K562 (cell line): ENCODE measurements around the gene KIF17. TPM values are rescaled to one million over a fixed set of nuclear protein-coding genes. Genes with fewer than 3 reads are reported as not detected.

ENCODE experiments used
- ATAC-seq: fragments of 200-7000 bp; cut with Tn5 transposase; 3 replicates; pipeline ENCODE4 v1.9.1; 2020; ENCODE audit warnings: moderate library complexity
- BruUV-seq: library from RNA; stranded (reverse); fragments of 400-500 nt; replicated peaks from 2 replicates; lab custom pipeline; 2021; lab: Mats Ljungman, UMichigan
- CTCF ChIA-PET: fragments of 300-600 bp; formaldehyde crosslinking; extraction: SDS; loops from one replicate; lab custom pipeline; 2021; ENCODE audit warnings: low intra/inter-chr PET ratio; lab: Yijun Ruan, JAX
- POLR2A ChIA-PET: fragments of 300-600, 350-650 bp; sonication (Branson Sonifier 250); formaldehyde crosslinking; extraction: SDS; loops from one replicate; lab custom pipeline; 2021; ENCODE audit warnings: antibody characterized with exemption, inconsistent platforms; lab: Yijun Ruan, JAX
- DNase-seq, 4 experiments: peaks; one replicate each; pipeline versions ENCODE4 v3.0.0 to v3.0.0-alpha.2; 2011 to 2018; ENCODE audit warnings: low spot score in 3 of 4, mixed read lengths in 3 of 4; ENCODE audit errors: extremely low read depth in 1 of 4
- FAIRE-seq: peaks from 2 replicates; lab custom pipeline; 2011; peaks lifted over from hg19 to GRCh38; lab: Jason Lieb, UNC
- H2AFZ ChIP-seq: 2 replicates; pipeline ENCODE4 v1.6.0; 2011; ENCODE audit warnings: low read depth, low read length, control low read depth, inconsistent platforms
- H3K27ac ChIP-seq: fragments of 200-600 bp; 3 replicates; pipeline ENCODE4 v1.8.0; 2011; ENCODE audit warnings: low read depth, mild to moderate bottlenecking, control low read depth, inconsistent platforms, low read length, moderate library complexity, mixed read lengths; ENCODE audit errors: extremely low read depth
- H3K27me3 ChIP-seq, 2 experiments: fragments of 300-600 bp in 1 of 2; 2 replicates in 1 of 2; 3 replicates in 1 of 2; pipeline versions ENCODE4 v1.6.0 to v1.8.0; 2011; ENCODE audit warnings: inconsistent platforms in 2 of 2, low read length in 2 of 2, mild to moderate bottlenecking in 1 of 2, mixed read lengths in 1 of 2, moderate library complexity in 1 of 2; ENCODE audit not compliant: control insufficient read depth in 2 of 2, insufficient read depth in 2 of 2
- H3K36me3 ChIP-seq: fragments of 300-600 bp; 3 replicates; pipeline ENCODE4 v1.8.0; 2011; ENCODE audit warnings: mild to moderate bottlenecking, low read length, inconsistent platforms; ENCODE audit not compliant: control insufficient read depth, insufficient read depth
- H3K4me1 ChIP-seq, 2 experiments: fragments of 200-600 bp in 1 of 2; replicated peaks in 1 of 2; 2 replicates in 1 of 2; 3 replicates in 1 of 2; pipeline versions ENCODE4 v1.5.1 to v1.8.0; 2011; ENCODE audit warnings: inconsistent platforms in 2 of 2, low read length in 2 of 2, mild to moderate bottlenecking in 1 of 2, mixed read lengths in 1 of 2, moderate library complexity in 1 of 2; ENCODE audit not compliant: control insufficient read depth in 2 of 2, insufficient read depth in 2 of 2
- H3K4me2 ChIP-seq: 2 replicates; pipeline ENCODE4 v1.6.1; 2011; ENCODE audit warnings: low read length, control low read depth, inconsistent platforms, mixed read lengths; ENCODE audit not compliant: insufficient read depth
- H3K4me3 ChIP-seq: fragments of 200-600 bp; sonication (generic), shearing (Covaris generic); 2 replicates; pipeline ENCODE4 v1.5.1; 2016; ENCODE audit warnings: control low read depth, inconsistent platforms
- H3K79me2 ChIP-seq: fragments of 200-600 bp; 3 replicates; pipeline ENCODE4 v1.8.0; 2011; ENCODE audit warnings: low read length, inconsistent platforms; ENCODE audit not compliant: control insufficient read depth, insufficient read depth
- H3K9ac ChIP-seq, 2 experiments: 2 replicates each; pipeline versions ENCODE4 v1.6.0 to v1.6.1; 2011; ENCODE audit warnings: low read depth in 2 of 2, low read length in 2 of 2, control low read depth in 1 of 2, inconsistent platforms in 1 of 2, mild to moderate bottlenecking in 1 of 2, mixed read lengths in 1 of 2; ENCODE audit not compliant: insufficient read depth in 1 of 2
- H3K9me1 ChIP-seq: one replicate; pipeline ENCODE4 v1.6.0; 2011; ENCODE audit warnings: inconsistent platforms, mild to moderate bottlenecking, low read length, moderate library complexity; ENCODE audit not compliant: control insufficient read depth, insufficient read depth
- H3K9me3 ChIP-seq: replicated peaks from 2 replicates; pipeline ENCODE4 v1.5.1; 2011; ENCODE audit warnings: low read depth, low read length, inconsistent platforms; ENCODE audit not compliant: control insufficient read depth, insufficient read depth
- H4K20me1 ChIP-seq: replicated peaks from 2 replicates; pipeline ENCODE4 v1.6.1; 2011; ENCODE audit warnings: low read length, inconsistent platforms, mixed read lengths; ENCODE audit not compliant: control insufficient read depth, insufficient read depth
- CBX8 ChIP-seq: fragments of 200-600 bp; sonication (generic); IDR thresholded peaks from 2 replicates; pipeline ENCODE4 v1.6.1; 2012; ENCODE audit warnings: borderline replicate concordance, mixed run types, low read depth, mild to moderate bottlenecking, moderate library complexity, mixed read lengths, low read length, control low read depth, inconsistent platforms; ENCODE audit not compliant: poor library complexity, severe bottlenecking; ENCODE audit errors: extremely low read depth
- EGR1 ChIP-seq: fragments of 450-650 bp; conservative IDR thresholded peaks from 2 replicates; pipeline ENCODE4 v1.6.1; 2017; ENCODE audit warnings: mild to moderate bottlenecking
- GABPB2 ChIP-seq: fragments of 250-450 bp; sonication (Bioruptor Pico); conservative IDR thresholded peaks from 2 replicates; pipeline ENCODE4 v1.5.1; 2021; ENCODE audit warnings: mild to moderate bottlenecking
- KLF16 ChIP-seq: IDR thresholded peaks from 2 replicates; pipeline ENCODE4 v1.6.1; 2016; ENCODE audit warnings: antibody characterized with exemption
- NR1H2 ChIP-seq: sonication (generic); formaldehyde crosslinking; IDR thresholded peaks from 2 replicates; pipeline ENCODE4 v1.4.0; 2020; ENCODE audit warnings: mild to moderate bottlenecking, missing genetic modification reagents
- SMARCA4 ChIP-seq: fragments of 450-650 bp; IDR thresholded peaks from 2 replicates; pipeline ENCODE4 v1.6.1; 2016
- VEZF1 ChIP-seq: fragments of 200-800 bp; sonication (Bioruptor generic); IDR thresholded peaks from 2 replicates; pipeline ENCODE4 v1.6.1; 2017; ENCODE audit warnings: missing genetic modification characterization, missing compliant biosample characterization
- ZBTB49 ChIP-seq: sonication (generic); formaldehyde crosslinking; IDR thresholded peaks from 2 replicates; pipeline ENCODE4 v1.8.0; 2022; ENCODE audit warnings: missing genetic modification reagents, mild to moderate bottlenecking, borderline replicate concordance
- WGBS: fragments of 100-300 bp; shearing (Covaris generic); methylation state at CpG from one replicate; pipeline ENCODE4 v1.1.6; 2016; ENCODE audit warnings: low coverage, mixed read lengths; ENCODE audit not compliant: insufficient coverage; ENCODE audit errors: missing lambda C conversion rate; 5-methylcytosine and 5-hydroxymethylcytosine counted together
- in situ Hi-C: fragments of 300-500 bp; cut with MboI; formaldehyde crosslinking; loops from 4 replicates; pipeline ENCODE4 v1.15.0; 2018; ENCODE audit warnings: inconsistent platforms, mixed read lengths
- intact Hi-C: fragments of 100-400 bp; cut with micrococcal nuclease; formaldehyde crosslinking; loops from 2 replicates; pipeline ENCODE4 v1.14.2; 2022
- polyA plus RNA-seq, 8 experiments: library from polyadenylated mRNA; depleted of rRNA in 4 of 8; stranded (reverse) in 5 of 8; unstranded in 3 of 8; fragments of >200 nt; fragmentation: Nextera tagmentation in 2 of 8; fragmentation: Illumina TruSeq in 1 of 8; extraction: Ambion mirVana in 2 of 8; extraction: Trizol in 1 of 8; gene quantifications; 2 replicates each; pipeline versions ENCODE4 v1.2.1 to v1.2.3, GENCODE V29; 2011 to 2014; ENCODE audit warnings: inconsistent platforms in 1 of 8, missing spikeins in 1 of 8
- total RNA-seq, 7 experiments: library from RNA; depleted of rRNA in 6 of 7; stranded (reverse); fragments of >200 nt in 6 of 7; fragmentation: Illumina TruSeq in 2 of 7; extraction: Trizol in 2 of 7; gene quantifications; 2 replicates each; pipeline versions ENCODE4 v1.2.1 to v1.2.3, GENCODE V29; 2011 to 2021; ENCODE audit warnings: low replicate concordance in 1 of 7
- TF ChIP-seq, protein P1 (sequence below), 2 experiments: fragments of 450-650 bp in 1 of 2; IDR thresholded peaks; 2 replicates each; pipeline ENCODE4 v1.6.1; 2011 to 2017; ENCODE audit warnings: low read depth in 2 of 2, antibody characterized with exemption in 1 of 2, borderline replicate concordance in 1 of 2, low read length in 1 of 2, mild to moderate bottlenecking in 1 of 2, mixed read lengths in 1 of 2; ENCODE audit not compliant: control insufficient read depth in 1 of 2

KIF17 gene
- total and polyA plus RNA-seq, 9 of the 15 experiments (the other 6 are each of a cell fraction or from before 2014, with no cell fraction given): 0.04 to 0.47 (median 0.18) TPM; not detected in 5

- DNase-seq: no peak
- no peak for FAIRE-seq
- H3K9ac ChIP-seq: no peak overlapping the region; a peak in 1 of 4 replicates
- H3K79me2 ChIP-seq: no peaks in the 10 kb centered on the region
- BruUV-seq: no TSS peak
- in situ Hi-C loops: loop anchor here (5.0 kb wide), 1 partner anchor 512 kb away; no protein-coding TSS in a partner anchor
- 9% methylated on average over 10 of the region's 10 CpGs for WGBS
- no peak overlapping the region for H3K4me2 ChIP-seq
- CTCF ChIA-PET: interaction anchor here (0.7 to 2.7 kb wide), 5 partner anchors 12 to 672 kb away, joined by 3 to 33 read pairs (median 5); no protein-coding TSS in a partner anchor
- no peak overlapping the region for H3K4me3 ChIP-seq
- H4K20me1 ChIP-seq: no peaks in the 10 kb centered on the region
- H3K9me1 ChIP-seq: no peaks in the 10 kb centered on the region
- peaks cover 4 to 38% of the 10 kb centered on the region in 2 experiments for H3K27me3 ChIP-seq
- no peaks in the 10 kb centered on the region for H3K9me3 ChIP-seq
- peaks cover 3 to 25% of the 10 kb centered on the region in 2 experiments; a peak in 3 of 5 replicates for H3K4me1 ChIP-seq
- H3K27ac ChIP-seq: no peak overlapping the region
- no peak overlapping the region for H2AFZ ChIP-seq
- POLR2A ChIA-PET: interaction anchor here (1.3 kb wide), 1 partner anchor 9 kb away, joined by 3 read pairs; no protein-coding TSS in a partner anchor
- TF ChIP-seq EGR1 (peak; percentile 61; the same call in 1 of the 2 replicates), KLF16 (no peak), NR1H2 (CRISPR knock-in tag) (no peak), VEZF1 (CRISPR knock-in tag) (no peak), GABPB2 (CRISPR knock-in tag) (no peak), SMARCA4 (no peak), CBX8 (no peak), ZBTB49 (no peak)
- TF ChIP-seq, protein P1, sequence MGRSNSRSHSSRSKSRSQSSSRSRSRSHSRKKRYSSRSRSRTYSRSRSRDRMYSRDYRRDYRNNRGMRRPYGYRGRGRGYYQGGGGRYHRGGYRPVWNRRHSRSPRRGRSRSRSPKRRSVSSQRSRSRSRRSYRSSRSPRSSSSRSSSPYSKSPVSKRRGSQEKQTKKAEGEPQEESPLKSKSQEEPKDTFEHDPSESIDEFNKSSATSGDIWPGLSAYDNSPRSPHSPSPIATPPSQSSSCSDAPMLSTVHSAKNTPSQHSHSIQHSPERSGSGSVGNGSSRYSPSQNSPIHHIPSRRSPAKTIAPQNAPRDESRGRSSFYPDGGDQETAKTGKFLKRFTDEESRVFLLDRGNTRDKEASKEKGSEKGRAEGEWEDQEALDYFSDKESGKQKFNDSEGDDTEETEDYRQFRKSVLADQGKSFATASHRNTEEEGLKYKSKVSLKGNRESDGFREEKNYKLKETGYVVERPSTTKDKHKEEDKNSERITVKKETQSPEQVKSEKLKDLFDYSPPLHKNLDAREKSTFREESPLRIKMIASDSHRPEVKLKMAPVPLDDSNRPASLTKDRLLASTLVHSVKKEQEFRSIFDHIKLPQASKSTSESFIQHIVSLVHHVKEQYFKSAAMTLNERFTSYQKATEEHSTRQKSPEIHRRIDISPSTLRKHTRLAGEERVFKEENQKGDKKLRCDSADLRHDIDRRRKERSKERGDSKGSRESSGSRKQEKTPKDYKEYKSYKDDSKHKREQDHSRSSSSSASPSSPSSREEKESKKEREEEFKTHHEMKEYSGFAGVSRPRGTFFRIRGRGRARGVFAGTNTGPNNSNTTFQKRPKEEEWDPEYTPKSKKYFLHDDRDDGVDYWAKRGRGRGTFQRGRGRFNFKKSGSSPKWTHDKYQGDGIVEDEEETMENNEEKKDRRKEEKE (IDR thresholded peaks at IDR 0.05; ENCODE audit: borderline replicate concordance in 1 of 2, control insufficient read depth in 1 of 2, low read depth in 2 of 2, low read length in 1 of 2): no peak
- ATAC-seq: no peak
- intact Hi-C loops: loop anchor here (5.0 to 10.0 kb wide), 2 partner anchors 199 to 292 kb away; no protein-coding TSS in a partner anchor
- H3K36me3 ChIP-seq: no peaks in the 10 kb centered on the region
Observed at GRCh38 chr1:20695515-20695914, 22.3 kb downstream of the KIF17 start.
